HG02571 (cell line): ENCODE results near the gene ZNF565.
"Not testable (repeated sequence)": the region's sequence is repeated elsewhere in the genome, so short reads cannot be mapped to it uniquely, and the experiment has no call there.

Experiments
- ATAC-seq: cut with Tn5 transposase; IDR thresholded peaks from one replicate; pipeline ENCODE4 v1.9.1; 2021; ENCODE audit warnings: mild to moderate bottlenecking, moderate library complexity; ENCODE audit not compliant: unreplicated experiment

The ZNF565 gene

DNA sequence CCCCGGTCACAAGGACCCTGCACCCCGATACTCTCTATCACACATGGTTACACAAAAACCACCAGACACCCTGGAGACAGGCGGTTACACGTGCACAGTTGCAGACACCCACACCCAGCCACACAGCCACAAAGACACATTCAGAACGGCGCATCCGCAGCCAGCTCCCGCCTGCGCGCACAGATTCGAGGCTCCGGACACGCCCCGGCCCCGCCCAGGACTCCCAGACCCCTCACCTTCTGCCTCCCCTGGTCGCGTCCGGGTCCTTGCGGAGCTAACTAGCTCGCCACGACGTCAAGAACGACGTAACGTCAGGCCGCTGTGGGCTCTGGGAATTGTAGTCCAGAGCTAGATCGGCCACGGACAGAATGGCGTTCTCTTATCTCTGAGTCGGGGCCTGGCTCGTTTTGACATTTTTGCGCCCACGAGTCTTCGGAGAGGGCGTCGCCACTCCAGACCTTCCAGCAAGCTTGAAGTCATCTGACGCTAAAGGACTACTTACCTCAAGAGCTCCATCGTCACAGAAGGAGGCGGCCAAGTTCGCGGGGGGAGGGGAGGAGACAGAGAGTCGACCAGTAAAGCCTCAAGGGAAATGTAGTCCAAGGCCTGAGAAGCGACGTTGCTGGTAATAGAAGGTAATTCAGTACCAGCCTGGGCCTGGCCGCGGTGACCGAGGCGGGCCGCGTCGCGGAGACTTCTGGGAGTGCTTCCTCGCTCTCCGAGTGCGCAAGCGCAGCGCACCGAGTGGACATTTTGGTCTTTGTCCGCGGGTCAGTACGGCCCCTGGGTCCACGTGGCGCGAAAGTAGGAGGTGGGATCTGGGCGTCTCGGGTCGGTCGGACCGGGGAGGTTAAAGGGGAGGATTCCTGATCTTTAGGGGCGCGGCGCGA is at the start of gene ZNF565, which contains the start of gene ZNF146:
Gene ZNF565 (minus strand): TSS at position 280 of the 890 bp plus-strand sequence. CDS start 12,680 bp downstream, outside the sequence.
Gene ZNF146 (plus strand): TSS at position 721 of the 890 bp plus-strand sequence. CDS start 21,335 bp downstream, outside the sequence.
- peak; percentile 89 for ATAC-seq

DNA sequence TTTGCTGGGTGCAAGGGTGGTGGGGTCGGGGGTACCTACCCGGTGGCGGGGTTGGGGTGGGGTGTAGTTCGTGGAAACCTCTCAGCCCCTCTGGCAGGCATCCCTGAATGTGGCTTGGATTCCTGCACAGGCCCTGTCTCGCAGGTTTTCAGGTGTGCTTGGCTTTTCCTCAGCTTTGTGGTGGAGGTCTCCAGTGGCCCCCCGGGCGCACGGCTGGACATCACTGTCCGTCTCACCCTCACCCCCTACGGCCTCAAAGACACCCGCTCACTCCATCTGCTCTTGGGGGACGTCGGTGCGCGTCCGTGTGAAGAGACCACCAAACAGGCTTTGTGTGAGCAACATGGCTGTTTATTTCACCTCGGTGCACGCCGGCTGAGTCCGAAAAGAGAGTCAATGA is 44.7 kb upstream of the ZNF565 start:
- ATAC-seq: no peak

DNA sequence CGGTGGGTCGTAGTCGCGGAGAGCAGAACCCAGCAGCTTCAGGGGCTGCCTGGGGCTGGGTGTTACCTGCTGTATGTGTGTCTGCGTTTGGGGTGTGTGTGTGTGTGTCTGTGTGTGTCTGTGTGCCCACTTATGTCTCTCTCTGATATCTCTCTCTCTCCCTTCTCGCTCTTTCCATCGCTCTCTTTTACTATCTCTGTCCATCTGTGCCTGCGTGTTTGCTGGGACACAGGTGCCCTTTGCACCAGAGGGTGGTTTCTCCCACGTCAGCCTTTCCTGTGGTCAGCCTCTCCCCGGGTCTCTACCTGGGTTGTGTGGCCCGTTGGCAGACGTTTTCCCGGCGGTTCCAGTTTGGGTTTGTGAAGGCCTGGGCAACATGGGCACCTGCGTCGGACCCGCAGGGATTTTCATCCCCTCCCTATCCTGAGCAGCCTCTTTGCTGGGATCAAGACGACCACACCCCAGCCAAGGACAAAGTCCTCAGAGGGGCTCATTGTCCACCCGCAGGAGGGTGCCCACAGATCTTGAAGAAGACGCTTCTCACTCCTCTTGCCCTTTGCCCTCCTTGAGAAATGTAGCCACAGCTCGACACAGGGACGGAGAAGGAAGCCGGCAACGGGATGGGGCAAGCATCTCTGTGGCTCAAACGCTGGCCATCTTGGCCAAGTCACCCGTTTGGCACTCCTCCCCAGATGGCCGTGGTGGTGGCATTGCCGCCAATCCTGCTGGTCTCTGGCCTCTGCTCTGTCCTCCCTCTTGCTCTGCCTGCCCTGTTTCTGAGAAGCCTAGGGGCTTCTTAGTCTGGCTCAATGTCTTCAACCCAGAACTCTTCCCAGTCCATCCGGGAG is 43.8 kb upstream of the ZNF565 start:
- no peak for ATAC-seq

DNA sequence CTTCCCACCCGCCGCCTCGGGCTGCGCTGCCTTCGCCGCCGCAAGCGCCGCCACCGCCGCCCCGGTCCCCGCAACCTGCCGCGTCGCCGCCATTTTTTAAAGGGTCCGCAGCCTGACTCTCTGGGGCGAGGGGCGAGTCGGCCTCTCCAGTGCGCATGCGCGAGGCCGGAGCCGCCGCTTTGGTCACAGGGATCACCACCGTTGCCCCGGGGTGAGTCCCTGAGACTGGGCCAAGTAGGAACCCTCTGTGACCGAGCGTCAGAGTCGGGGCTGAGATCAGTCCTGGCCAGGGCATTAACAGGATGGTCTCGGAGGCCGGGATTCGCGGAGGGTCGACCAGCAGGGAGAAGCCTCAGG is 43.0 kb upstream of the ZNF565 start:
- no peak for ATAC-seq

DNA sequence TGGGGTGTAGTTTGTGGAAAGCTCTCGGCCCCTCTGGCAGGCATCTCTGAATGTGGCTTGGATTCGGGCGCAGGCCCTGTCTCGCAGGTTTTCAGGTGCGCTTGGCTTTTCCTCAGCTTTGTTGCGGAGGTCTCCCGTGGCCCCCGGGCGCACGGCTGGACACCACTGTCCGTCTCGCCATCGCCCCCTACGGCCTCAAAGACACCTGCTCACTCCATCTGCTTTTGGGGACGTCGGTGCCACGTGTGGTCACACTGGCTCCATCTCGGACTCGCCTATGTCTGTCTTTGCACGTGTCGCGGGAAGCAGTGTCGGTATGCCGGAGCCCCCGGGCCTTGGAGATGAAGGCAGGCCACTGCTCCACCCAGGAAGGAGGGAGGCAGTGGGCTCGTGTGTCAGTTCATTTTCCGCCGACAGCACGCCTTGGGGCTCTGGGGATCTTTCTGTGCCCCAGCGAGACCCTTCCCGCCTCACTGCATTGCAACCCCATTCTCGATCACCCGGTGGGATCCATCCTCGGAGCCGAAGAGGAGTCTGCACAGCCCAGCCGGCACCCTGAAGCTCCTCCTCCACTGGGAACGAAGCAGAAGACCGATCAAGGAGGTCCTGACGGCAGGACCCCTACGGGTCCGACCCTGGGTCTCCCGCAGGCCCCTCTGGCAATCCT is 42.5 kb upstream of the ZNF565 start:
- no peak for ATAC-seq

DNA sequence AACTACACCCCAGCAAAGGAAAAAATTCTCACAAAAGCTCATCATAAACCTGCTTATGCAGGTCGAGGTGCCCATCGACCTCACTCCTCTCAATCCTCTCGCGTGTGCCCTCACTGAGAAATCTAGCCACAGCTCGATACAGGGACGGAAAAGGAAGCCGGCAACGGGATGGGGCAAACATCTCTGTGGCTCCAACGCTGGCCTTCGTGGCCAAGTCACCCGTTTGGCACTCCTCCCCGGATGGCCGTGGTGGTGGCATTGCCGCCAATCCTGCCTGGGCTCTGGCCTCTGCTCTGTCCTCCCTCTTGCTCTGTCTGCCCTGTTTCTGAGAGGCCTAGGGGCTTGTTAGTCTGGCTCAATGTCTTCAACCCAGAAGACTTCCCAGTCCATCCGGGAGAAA is 41.6 kb upstream of the ZNF565 start:
- ATAC-seq: no peak

DNA sequence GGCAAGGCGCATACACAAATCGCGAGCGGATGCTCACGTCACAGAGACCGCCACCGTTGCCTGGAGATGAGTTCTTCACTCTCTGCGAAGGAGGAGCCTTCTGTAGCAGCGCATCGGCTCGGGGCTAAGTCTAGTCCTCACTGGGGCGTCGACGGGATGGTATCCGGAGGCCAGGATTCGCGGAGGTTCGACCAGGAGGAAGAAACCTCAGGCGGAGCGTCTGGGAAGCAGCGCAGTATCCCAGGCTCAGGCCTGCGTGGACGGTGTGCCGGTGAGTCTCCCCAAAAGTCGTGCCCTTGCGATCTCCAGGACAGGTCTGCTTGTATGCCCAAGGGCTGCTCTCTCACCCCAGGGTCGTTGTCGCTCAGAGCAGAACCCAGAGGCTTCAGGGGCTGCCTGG is 40.9 kb upstream of the ZNF565 start:
- no peak for ATAC-seq

DNA sequence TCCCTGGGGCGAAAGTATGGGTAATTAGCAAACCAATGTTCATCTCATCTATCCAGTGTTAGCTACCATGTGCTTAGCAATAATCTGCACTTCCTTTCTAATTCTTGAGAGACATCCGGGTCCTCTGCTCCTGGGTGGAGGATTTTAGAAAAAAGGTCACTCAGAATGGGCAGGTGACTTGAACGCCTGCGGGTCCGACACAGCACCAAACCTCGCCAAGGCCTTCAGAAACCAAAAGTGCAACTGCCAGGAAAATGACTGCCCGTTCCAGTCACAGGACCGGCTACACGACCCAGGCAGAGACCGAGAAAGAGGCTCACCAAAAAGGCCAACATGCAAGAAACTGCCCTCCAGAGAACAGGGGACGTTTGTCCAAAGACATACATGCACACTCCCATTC is 40.4 kb upstream of the ZNF565 start:
- no peak for ATAC-seq

DNA sequence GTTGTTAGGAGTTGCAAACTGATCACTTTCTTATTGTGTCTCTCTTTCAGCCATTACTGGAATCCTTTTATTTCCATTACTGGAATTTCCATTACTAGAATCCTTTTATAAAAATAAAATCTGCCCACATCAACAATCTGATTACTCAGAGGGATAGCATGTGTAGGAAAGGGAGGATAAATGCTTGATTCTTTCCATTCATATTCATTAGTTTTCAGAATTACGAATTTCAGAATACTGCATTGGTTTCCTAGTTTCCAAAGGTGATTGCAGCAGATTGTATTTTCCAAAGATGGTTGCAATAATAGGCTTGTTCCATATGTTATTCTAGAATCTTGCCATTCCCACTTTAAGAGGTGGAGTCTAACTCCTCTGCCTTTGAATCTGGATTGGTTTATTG is 37.6 kb upstream of the ZNF565 start:
- ATAC-seq: no peak

DNA sequence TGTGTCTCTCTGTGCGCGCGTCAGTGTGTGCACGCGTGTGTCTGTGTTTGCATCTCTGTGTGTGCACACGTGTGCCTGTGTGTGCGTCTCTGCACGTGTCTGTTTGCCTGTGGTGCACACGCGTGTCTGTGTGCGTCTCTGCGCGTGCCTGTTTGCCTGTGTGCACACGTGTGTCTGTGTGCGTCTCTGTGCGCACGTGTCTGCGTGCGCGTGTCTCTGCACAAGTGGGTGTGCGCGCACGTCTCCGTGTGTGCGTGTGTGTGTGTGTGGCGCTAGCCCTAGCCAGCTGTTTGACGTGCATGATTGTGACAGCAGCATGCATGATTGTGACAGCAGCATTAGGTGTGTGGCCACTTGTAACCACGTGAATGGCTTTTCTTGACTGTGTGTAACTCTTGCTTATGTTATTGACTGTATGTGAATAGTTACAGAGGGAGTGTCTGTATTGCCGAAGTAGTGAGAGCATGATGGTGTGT is 31.6 kb upstream of the ZNF565 start:
- no peak for ATAC-seq

DNA sequence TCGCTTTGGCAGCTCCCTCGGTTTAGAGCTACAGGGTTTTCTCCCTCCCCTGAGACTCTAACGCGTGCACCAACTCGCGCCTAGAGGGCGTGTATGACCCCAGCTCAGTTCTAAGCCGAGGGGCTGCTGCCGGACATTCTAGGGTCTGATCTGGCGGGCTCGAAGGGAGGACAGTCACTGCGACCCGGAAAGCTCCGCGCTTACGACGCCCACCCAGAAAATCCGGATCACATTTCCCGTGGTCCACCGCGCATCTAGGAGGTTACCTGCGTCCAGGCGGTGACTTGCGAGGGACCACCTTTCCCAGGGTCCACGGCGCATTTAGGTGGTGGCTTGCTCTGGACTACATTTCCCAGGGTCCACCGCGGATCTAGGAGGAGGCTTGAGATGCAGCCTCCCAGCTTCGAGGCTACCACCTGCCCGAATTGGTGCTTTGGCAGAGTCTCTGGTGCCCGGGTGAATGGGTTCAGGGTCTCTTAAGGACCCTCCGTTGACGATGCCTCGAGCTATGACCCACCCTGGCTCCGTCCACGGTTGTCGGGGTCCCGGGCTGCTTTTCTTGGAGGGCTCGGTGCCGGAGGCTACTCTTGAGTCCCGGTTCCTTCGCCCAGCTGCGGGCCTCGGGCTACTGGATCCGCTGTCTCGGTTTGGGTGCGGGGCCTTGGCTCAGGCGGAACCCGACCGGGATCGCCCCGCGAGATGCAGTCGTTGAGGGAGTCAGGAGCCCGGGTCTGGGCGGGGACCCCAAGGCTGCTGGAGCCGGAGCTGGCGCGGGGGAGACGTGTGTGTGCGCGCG is 30.9 kb upstream of the ZNF565 start:
- no peak for ATAC-seq

DNA sequence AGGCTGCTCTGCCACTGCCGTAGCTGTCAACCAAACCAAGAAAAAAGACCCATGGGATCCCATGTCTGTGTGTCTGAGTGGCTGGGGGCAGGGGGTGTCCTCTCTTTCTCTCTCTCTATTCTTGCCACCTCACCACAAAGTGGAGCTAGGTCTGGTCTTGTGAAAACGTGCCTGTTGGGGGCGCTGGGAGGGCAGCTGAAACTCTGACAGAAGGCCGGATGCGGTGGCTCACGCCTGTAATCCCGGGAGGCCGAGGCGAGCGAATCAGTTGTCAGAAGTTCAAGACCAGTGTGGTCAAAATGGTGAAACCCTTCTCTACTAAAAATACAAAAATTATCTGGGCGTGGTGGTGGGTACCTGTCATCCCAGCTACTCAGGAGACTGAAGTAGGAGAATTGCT is 29.6 kb upstream of the ZNF565 start:
- ATAC-seq: no peak

DNA sequence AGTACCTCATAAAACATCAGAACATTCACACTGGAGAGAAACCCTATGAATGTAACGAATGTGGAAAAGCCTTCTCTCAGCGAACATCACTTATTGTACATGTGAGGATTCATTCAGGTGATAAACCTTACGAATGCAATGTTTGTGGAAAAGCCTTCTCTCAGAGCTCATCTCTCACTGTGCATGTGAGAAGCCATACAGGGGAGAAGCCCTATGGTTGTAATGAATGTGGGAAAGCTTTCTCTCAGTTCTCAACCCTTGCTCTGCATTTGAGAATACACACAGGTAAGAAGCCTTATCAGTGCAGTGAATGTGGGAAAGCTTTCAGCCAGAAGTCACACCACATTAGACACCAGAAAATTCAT is 22.5 kb upstream of the ZNF565 start:
- no peak for ATAC-seq

DNA sequence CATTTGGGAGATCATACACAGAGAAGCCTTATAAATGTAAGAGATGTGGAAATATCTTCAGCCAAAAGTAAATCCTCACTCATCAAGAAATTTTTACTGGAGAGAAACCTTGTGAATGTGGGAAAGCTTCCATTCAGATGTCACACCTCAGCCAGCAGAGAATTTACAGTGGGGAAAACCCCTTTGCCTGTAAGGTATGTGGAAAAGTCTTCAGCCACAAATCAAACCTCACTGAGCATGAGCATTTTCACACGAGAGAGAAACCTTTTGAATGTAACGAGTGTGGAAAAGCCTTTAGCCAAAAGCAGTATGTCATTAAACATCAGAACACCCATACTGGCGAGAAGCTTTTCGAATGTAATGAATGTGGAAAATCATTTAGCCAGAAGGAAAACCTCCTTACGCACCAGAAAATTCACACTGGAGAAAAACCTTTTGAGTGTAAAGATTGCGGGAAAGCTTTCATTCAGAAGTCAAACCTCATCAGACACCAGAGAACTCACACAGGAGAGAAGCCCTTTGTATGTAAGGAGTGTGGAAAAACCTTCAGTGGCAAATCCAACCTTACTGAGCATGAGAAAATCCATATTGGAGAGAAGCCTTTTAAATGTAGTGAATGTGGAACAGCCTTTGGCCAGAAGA is 22.0 kb upstream of the ZNF565 start:
- no peak for ATAC-seq

DNA sequence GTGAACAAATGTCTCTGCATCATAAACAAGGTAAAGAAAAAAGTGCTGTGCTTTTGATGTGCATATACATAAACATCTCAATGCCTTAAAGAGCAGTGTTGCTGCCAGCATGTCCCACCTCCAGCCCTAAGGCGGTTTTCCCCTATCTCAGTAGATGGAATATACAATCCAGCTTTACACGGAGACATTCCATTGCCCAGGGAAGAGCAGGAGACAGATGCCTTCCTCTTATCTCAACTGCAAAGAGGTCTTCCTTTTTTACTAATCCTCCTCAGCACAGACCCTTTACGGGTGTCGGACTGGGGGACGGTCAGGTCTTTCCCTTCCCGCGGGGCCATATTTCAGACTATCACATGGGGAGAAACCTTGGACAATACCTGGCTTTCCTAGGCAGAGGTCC is 19.2 kb upstream of the ZNF565 start:
- ATAC-seq: not testable (repeated sequence)

DNA sequence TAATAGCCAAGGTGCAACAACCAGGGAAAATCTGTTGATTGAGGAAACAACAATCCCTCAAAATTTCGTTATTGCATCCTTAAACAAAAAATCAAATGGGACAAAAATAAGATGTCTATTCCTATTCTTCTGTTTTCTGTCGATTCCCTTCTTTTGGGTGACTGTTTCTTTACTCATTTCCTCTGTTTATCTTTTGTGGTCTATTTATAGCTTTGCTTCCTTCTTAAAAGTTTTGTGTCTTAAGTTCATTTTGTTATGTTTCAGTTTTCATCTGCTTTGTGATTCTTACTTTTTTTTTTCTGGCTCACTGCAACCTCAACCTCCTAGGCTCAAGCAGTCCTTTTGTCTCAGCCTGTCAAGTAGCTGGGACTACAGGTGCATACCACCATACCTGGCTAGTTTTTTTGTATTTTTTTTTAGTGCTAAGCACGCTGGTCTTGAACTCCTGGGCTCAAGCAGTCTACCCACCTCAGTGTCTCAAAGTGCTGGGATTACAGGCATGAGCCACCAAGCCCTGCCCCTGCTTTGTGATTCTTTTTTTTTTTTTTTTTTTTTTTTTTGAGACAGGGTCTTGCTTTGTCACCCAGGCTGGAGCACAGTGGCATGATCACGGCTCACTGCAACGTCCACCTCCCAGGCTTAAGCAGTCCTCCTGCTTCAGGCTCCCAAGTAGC is 10.9 kb upstream of the ZNF565 start:
- no peak for ATAC-seq

DNA sequence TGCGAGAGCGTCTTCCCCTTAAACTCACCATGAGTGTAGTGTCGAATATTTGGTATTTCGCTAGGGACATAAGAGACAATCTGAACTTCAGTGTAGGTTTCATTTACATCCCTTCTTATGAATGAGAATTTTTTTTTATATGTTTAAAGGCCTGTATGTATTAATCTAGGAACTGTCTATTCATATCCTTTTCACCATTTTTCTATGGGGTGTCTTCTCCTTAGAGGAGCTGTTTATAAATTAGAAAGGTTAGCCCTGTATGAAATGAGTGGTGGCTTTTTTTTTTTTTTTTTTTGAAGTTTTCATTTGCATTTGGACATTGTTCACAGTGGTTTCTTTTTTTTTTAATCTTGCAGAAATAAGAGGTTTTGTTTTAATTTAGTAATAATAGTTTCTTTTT is 8.0 kb upstream of the ZNF565 start:
- no peak for ATAC-seq

DNA sequence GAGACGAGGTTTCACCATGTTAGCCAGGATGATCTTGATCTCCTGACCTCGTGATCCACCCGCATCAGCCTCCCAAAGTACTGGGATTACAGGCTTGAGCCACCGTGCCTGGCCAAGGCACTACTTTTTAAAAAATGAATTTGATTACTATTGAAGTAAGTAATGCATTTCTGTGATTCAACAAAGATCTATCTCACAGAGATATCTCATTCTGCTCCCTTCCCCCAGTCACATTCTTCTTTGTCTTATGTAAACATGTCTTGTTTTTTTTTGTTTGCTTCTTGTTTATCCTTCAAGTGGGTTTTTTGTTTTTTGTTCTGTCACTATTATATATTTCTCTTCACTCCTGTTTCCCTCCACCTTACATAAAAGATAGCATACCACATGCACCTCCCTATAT is 7.0 kb upstream of the ZNF565 start:
- no peak for ATAC-seq
